Hepatocyte (in vitro differentiated cells): ENCODE results near the gene WDFY4. TPM values are rescaled to one million over a fixed set of nuclear protein-coding genes. Genes with fewer than 3 reads are reported as not detected.

Experiments used
- DNase-seq: peaks from one replicate; pipeline ENCODE4 v3.0.0-alpha.2; 2016; ENCODE audit warnings: low spot score
- H2AFZ ChIP-seq: fragments of 200-600 bp; sonication (generic); 2 replicates; pipeline ENCODE4 v1.6.0; 2016; ENCODE audit warnings: antibody characterized with exemption, mild to moderate bottlenecking
- H3K27ac ChIP-seq: fragments of 200-600 bp; sonication (generic); 2 replicates; pipeline ENCODE4 v1.5.1; 2016; ENCODE audit warnings: mild to moderate bottlenecking
- H3K27me3 ChIP-seq: fragments of 200-600 bp; sonication (generic); 2 replicates; pipeline ENCODE4 v1.6.1; 2016
- H3K36me3 ChIP-seq: fragments of 200-600 bp; sonication (generic); replicated peaks from 2 replicates; pipeline ENCODE4 v1.5.1; 2016; ENCODE audit warnings: low read depth; ENCODE audit not compliant: insufficient read depth
- H3K4me1 ChIP-seq: fragments of 200-600 bp; sonication (generic); 2 replicates; pipeline ENCODE4 v1.5.1; 2016; ENCODE audit warnings: mild to moderate bottlenecking, moderate library complexity; ENCODE audit not compliant: insufficient read depth
- H3K4me2 ChIP-seq: fragments of 200-600 bp; sonication (generic); 2 replicates; pipeline ENCODE4 v1.6.0; 2016
- H3K4me3 ChIP-seq: fragments of 200-600 bp; sonication (generic); 2 replicates; pipeline ENCODE4 v1.5.1; 2016; ENCODE audit warnings: mild to moderate bottlenecking
- H3K79me2 ChIP-seq: fragments of 200-600 bp; sonication (generic); 2 replicates; pipeline ENCODE4 v1.6.0; 2017; ENCODE audit warnings: mild to moderate bottlenecking
- H3K9me2 ChIP-seq: fragments of 200-600 bp; sonication (generic); replicated peaks from 2 replicates; pipeline ENCODE4 v1.6.0; 2017; ENCODE audit warnings: mild to moderate bottlenecking; ENCODE audit not compliant: insufficient read depth
- H3K9me3 ChIP-seq: fragments of 200-600 bp; sonication (generic); 2 replicates; pipeline ENCODE4 v1.5.1; 2016; ENCODE audit warnings: low read depth, mild to moderate bottlenecking
- H4K20me1 ChIP-seq: fragments of 200-600 bp; sonication (generic); 2 replicates; pipeline ENCODE4 v1.6.0; 2016; ENCODE audit warnings: mild to moderate bottlenecking; ENCODE audit not compliant: insufficient read depth, poor library complexity, severe bottlenecking
- EZH2 ChIP-seq: fragments of 200-600 bp; sonication (generic); IDR thresholded peaks from 2 replicates; pipeline ENCODE4 v1.6.1; 2016; ENCODE audit warnings: antibody characterized with exemption, mild to moderate bottlenecking, borderline replicate concordance
- EZH2phosphoT487 ChIP-seq: fragments of 200-600 bp; sonication (generic); IDR thresholded peaks from one replicate; pipeline ENCODE4 v1.6.1; 2018; ENCODE audit warnings: antibody characterized with exemption, mild to moderate bottlenecking, low read depth, moderate library complexity; ENCODE audit not compliant: unreplicated experiment, severe bottlenecking
- WGBS: methylation state at CpG from one replicate; pipeline ENCODE4 v1.1.6; 2016; ENCODE audit warnings: low lambda C conversion rate; ENCODE audit errors: missing lambda C conversion rate; 5-methylcytosine and 5-hydroxymethylcytosine counted together
- polyA plus RNA-seq: library from polyadenylated mRNA; unstranded; fragments of >200 nt; fragmentation: Nextera tagmentation; extraction: Ambion mirVana; gene quantifications from 2 replicates; pipeline ENCODE4 v1.2.1, GENCODE V29; 2016
- total RNA-seq: library from RNA; depleted of rRNA; stranded (reverse); fragments of >200 nt; gene quantifications from 2 replicates; pipeline ENCODE4 v1.2.3, GENCODE V29; 2014
- TF ChIP-seq, protein P1 (sequence below): fragments of 200-600 bp; sonication (generic); IDR thresholded peaks from 2 replicates; pipeline ENCODE4 v1.5.1; 2016; ENCODE audit warnings: antibody characterized with exemption, mild to moderate bottlenecking; ENCODE audit not compliant: poor library complexity

Gene WDFY4
- total and polyA plus RNA-seq, 2 experiments from 2014 or later, result 0.43 to 0.91 TPM

- no peak for TF ChIP-seq EZH2phosphoT487
- no peak for TF ChIP-seq EZH2
- TF ChIP-seq, protein P1, sequence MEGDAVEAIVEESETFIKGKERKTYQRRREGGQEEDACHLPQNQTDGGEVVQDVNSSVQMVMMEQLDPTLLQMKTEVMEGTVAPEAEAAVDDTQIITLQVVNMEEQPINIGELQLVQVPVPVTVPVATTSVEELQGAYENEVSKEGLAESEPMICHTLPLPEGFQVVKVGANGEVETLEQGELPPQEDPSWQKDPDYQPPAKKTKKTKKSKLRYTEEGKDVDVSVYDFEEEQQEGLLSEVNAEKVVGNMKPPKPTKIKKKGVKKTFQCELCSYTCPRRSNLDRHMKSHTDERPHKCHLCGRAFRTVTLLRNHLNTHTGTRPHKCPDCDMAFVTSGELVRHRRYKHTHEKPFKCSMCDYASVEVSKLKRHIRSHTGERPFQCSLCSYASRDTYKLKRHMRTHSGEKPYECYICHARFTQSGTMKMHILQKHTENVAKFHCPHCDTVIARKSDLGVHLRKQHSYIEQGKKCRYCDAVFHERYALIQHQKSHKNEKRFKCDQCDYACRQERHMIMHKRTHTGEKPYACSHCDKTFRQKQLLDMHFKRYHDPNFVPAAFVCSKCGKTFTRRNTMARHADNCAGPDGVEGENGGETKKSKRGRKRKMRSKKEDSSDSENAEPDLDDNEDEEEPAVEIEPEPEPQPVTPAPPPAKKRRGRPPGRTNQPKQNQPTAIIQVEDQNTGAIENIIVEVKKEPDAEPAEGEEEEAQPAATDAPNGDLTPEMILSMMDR, result no peak
- WGBS, result 86% methylated on average over 6 of the region's 6 CpGs
Measured at GRCh38 chr10:48779546-48780152, 95.0 kb downstream of the WDFY4 start.

GRCh38 chr10:48780341-48780740, 95.7 kb downstream of the WDFY4 start:
- H3K4me2 ChIP-seq, result no peak overlapping the region
- DNase-seq, result no peak
- no peaks in the 10 kb centered on the region for H3K36me3 ChIP-seq
- H3K9me3 ChIP-seq, result no peaks in the 10 kb centered on the region
- H3K27me3 ChIP-seq, result no peaks in the 10 kb centered on the region
- H2AFZ ChIP-seq, result no peak overlapping the region
- H3K79me2 ChIP-seq, result no peaks in the 10 kb centered on the region
- no peak for TF ChIP-seq EZH2phosphoT487
- TF ChIP-seq EZH2, result no peak
- TF ChIP-seq, protein P1, result no peak
- H4K20me1 ChIP-seq, result no peaks in the 10 kb centered on the region
- H3K4me1 ChIP-seq, result no peaks in the 10 kb centered on the region
- H3K27ac ChIP-seq, result no peak overlapping the region
- H3K4me3 ChIP-seq, result no peak overlapping the region
- H3K9me2 ChIP-seq, result no peaks in the 10 kb centered on the region
- 92% methylated on average over 5 of the region's 5 CpGs for WGBS

More at GRCh38 chr10:48779546-48780152, 95.0 kb downstream of the WDFY4 start:
- no peaks in the 10 kb centered on the region for H3K27me3 ChIP-seq
- no peak overlapping the region for H3K27ac ChIP-seq
- H3K4me3 ChIP-seq, result no peak overlapping the region
- H3K36me3 ChIP-seq, result no peaks in the 10 kb centered on the region
- H3K79me2 ChIP-seq, result no peaks in the 10 kb centered on the region
- H4K20me1 ChIP-seq, result no peaks in the 10 kb centered on the region
- no peaks in the 10 kb centered on the region for H3K4me1 ChIP-seq
- DNase-seq, result no peak
- no peaks in the 10 kb centered on the region for H3K9me3 ChIP-seq
- no peaks in the 10 kb centered on the region for H3K9me2 ChIP-seq
- H2AFZ ChIP-seq, result no peak overlapping the region
- H3K4me2 ChIP-seq, result no peak overlapping the region

- Histone ChIP-seq H3K79me2 (no peaks in the 10 kb centered on the region), H3K36me3 (no peaks in the 10 kb centered on the region), H3K4me1 (no peaks in the 10 kb centered on the region), H4K20me1 (no peaks in the 10 kb centered on the region), H3K4me2 (no peak overlapping the region), H3K27me3 (no peaks in the 10 kb centered on the region), H3K9me3 (no peaks in the 10 kb centered on the region), H3K9me2 (no peaks in the 10 kb centered on the region), H3K4me3 (no peak overlapping the region), H2AFZ (no peak overlapping the region), H3K27ac (no peak overlapping the region)
- WGBS, result 79% methylated on average over 2 of the region's 2 CpGs
- TF ChIP-seq, protein P1, result no peak
- no peak for TF ChIP-seq EZH2phosphoT487
- no peak for TF ChIP-seq EZH2
- no peak for DNase-seq
Measured at GRCh38 chr10:48782386-48782785, 97.7 kb downstream of the WDFY4 start.

DNA sequence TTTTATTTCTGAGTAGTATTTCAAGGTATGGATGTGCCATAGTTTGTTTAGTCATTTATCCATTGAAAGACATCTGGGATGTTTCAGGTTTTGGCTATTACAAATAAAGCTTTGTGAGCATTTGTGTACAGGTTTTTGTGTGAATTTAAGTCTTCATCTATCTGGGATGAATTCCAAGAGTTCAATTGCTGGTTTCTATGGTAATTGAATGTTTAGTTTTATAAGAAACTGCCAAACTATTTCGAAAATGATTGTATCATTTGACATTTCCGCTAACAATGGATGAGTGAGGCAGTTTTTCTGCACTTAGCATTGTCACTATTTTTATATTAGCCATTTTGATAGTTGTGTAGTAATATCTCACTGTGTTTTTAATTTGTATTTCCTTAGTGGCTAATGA, 99.4 kb downstream of the WDFY4 start:
- Histone ChIP-seq H4K20me1 (no peaks in the 10 kb centered on the region), H3K27ac (no peak overlapping the region), H3K4me1 (no peaks in the 10 kb centered on the region), H3K27me3 (no peaks in the 10 kb centered on the region), H2AFZ (no peak overlapping the region), H3K9me2 (no peaks in the 10 kb centered on the region), H3K4me2 (no peak overlapping the region), H3K36me3 (no peaks in the 10 kb centered on the region), H3K9me3 (no peaks in the 10 kb centered on the region), H3K4me3 (no peak overlapping the region), H3K79me2 (no peaks in the 10 kb centered on the region)
- WGBS, result 71% methylated on average over 2 of the region's 2 CpGs
- no peak for DNase-seq
- TF ChIP-seq, protein P1, result no peak
- TF ChIP-seq EZH2phosphoT487 (no peak), EZH2 (no peak)
